Measurements from ENCODE around the gene WASL. TPM values are rescaled to one million over a fixed set of nuclear protein-coding genes. Genes with fewer than 3 reads are reported as not detected.

WASL gene
- total and polyA plus RNA-seq, 10 of the 15 experiments (the other 5 are each of a cell fraction or from before 2014, with no cell fraction given) = 2.0 to 6.4 (median 3.5) TPM

DNA sequence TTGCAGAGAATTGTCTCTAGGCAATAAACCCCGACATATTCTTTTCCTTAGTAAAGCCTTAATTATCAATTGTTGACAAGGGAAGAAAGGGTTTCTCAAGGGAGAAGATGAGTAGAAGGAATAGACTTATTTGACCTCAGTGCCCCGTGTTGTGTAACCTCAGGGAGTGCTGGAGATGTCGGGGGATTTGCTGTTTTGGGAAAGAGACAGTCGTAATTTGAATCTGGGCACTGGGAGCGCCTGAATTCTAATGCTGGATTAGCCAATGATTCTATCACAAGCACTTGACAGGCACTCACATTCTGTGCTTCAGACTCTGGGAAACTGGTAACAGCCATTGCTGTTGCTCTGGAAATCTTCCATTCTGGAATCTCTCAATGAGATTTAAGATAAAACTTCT is 106.9 kb downstream of the WASL start:
- Histone ChIP-seq H3K27me3 (replicated peaks in 1 of 2; ENCODE audit: control insufficient read depth in 2 of 2, insufficient read depth in 2 of 2, low read length in 1 of 2) (no peaks in the 10 kb centered on the region; a peak in 2 of 4 replicates), H3K36me3 (ENCODE audit: control insufficient read depth in 2 of 2, insufficient read depth in 2 of 2, low read length in 1 of 2) (no peaks in the 10 kb centered on the region), H4K20me1 (ENCODE audit: control insufficient read depth, insufficient read depth) (no peaks in the 10 kb centered on the region), H3K4me2 (ENCODE audit: control insufficient read depth, insufficient read depth) (no peak overlapping the region), H3K27ac (ENCODE audit: control insufficient read depth, insufficient read depth) (no peak overlapping the region), H3K79me2 (ENCODE audit: control insufficient read depth, insufficient read depth, low read length) (no peaks in the 10 kb centered on the region), H2AFZ (ENCODE audit: control insufficient read depth, low read depth, low read length) (no peak overlapping the region), H3K4me1 (ENCODE audit: control insufficient read depth, insufficient read depth, low read length) (no peaks in the 10 kb centered on the region), H3K4me3 (no peak overlapping the region), H3K9ac (ENCODE audit: control insufficient read depth, insufficient read depth, low read length) (no peak overlapping the region), H3K9me3 (replicated peaks; ENCODE audit: control insufficient read depth, insufficient read depth, low read length) (no peaks in the 10 kb centered on the region)
- intact Hi-C loops (cut with micrococcal nuclease; ENCODE audit: unreplicated experiment) (no loop called here), in situ Hi-C loops (cut with MboI) (no loop called here)
- ChIA-PET SMC1A (ENCODE audit: uncharacterized antibody, unreplicated experiment) (no interaction called here), RAD21 (ENCODE audit: unreplicated experiment) (no interaction called here), POLR2A (no interaction called here), CTCF (no interaction called here)
- FAIRE-seq (no peak), DNase-seq (ENCODE audit: low read depth, low spot score) (no peak), ATAC-seq (no peak)
- no peak for TF ChIP-seq BRCA1 (IDR thresholded peaks at IDR 0.05; ENCODE audit: low read depth, low read length)
- no peak for TF ChIP-seq NFYB (IDR thresholded peaks at IDR 0.05; ENCODE audit: insufficient read depth, low read depth, low read length)
- TF ChIP-seq BCL11A (IDR thresholded peaks at IDR 0.05; ENCODE audit: low read depth, low read length) = no peak
- no peak for TF ChIP-seq ZNF384 (IDR thresholded peaks at IDR 0.05; ENCODE audit: borderline replicate concordance, low read depth, low read length)
- TF ChIP-seq EZH2 (IDR thresholded peaks at IDR 0.05; ENCODE audit: borderline replicate concordance, control insufficient read depth, low read depth, low read length) = no peak
- no peak for TF ChIP-seq HDAC2 (IDR thresholded peaks at IDR 0.05)
- TF ChIP-seq, protein P1, sequence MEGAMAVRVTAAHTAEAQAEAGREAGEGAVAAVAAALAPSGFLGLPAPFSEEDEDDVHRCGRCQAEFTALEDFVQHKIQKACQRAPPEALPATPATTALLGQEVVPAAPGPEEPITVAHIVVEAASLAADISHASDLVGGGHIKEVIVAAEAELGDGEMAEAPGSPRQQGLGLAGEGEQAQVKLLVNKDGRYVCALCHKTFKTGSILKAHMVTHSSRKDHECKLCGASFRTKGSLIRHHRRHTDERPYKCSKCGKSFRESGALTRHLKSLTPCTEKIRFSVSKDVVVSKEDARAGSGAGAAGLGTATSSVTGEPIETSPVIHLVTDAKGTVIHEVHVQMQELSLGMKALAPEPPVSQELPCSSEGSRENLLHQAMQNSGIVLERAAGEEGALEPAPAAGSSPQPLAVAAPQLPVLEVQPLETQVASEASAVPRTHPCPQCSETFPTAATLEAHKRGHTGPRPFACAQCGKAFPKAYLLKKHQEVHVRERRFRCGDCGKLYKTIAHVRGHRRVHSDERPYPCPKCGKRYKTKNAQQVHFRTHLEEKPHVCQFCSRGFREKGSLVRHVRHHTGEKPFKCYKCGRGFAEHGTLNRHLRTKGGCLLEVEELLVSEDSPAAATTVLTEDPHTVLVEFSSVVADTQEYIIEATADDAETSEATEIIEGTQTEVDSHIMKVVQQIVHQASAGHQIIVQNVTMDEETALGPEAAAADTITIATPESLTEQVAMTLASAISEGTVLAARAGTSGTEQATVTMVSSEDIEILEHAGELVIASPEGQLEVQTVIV (IDR thresholded peaks at IDR 0.05; ENCODE audit: borderline replicate concordance, partially characterized antibody) = no peak
- no peak for TF ChIP-seq CHD2 (IDR thresholded peaks at IDR 0.05; ENCODE audit: borderline replicate concordance, low read depth, low read length)
- no peak for TF ChIP-seq SREBF1 (IDR thresholded peaks at IDR 0.05; ENCODE audit: low read length)
- TF ChIP-seq, protein P2, sequence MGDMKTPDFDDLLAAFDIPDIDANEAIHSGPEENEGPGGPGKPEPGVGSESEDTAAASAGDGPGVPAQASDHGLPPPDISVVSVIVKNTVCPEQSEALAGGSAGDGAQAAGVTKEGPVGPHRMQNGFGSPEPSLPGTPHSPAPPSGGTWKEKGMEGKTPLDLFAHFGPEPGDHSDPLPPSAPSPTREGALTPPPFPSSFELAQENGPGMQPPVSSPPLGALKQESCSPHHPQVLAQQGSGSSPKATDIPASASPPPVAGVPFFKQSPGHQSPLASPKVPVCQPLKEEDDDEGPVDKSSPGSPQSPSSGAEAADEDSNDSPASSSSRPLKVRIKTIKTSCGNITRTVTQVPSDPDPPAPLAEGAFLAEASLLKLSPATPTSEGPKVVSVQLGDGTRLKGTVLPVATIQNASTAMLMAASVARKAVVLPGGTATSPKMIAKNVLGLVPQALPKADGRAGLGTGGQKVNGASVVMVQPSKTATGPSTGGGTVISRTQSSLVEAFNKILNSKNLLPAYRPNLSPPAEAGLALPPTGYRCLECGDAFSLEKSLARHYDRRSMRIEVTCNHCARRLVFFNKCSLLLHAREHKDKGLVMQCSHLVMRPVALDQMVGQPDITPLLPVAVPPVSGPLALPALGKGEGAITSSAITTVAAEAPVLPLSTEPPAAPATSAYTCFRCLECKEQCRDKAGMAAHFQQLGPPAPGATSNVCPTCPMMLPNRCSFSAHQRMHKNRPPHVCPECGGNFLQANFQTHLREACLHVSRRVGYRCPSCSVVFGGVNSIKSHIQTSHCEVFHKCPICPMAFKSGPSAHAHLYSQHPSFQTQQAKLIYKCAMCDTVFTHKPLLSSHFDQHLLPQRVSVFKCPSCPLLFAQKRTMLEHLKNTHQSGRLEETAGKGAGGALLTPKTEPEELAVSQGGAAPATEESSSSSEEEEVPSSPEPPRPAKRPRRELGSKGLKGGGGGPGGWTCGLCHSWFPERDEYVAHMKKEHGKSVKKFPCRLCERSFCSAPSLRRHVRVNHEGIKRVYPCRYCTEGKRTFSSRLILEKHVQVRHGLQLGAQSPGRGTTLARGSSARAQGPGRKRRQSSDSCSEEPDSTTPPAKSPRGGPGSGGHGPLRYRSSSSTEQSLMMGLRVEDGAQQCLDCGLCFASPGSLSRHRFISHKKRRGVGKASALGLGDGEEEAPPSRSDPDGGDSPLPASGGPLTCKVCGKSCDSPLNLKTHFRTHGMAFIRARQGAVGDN (IDR thresholded peaks at IDR 0.05) = no peak
- TF ChIP-seq STAT3 (IDR thresholded peaks at IDR 0.05; ENCODE audit: low read depth, low read length) = no peak
- no peak for TF ChIP-seq EED (IDR thresholded peaks at IDR 0.05; ENCODE audit: low read depth)
- BruUV-seq (replicated peaks) = no TSS peak
- WGBS (ENCODE audit: insufficient coverage, insufficient replicate concordance, low lambda C conversion rate, missing lambda C conversion rate) = 37% methylated on average over 5 of the region's 5 CpGs
